ENCODE data around the gene KRTAP12-1. TPM values are rescaled to one million over a fixed set of nuclear protein-coding genes. Genes with fewer than 3 reads are reported as not detected.
"Not testable (repeated sequence)": the region's sequence is repeated elsewhere in the genome, so short reads cannot be mapped to it uniquely, and the experiment has no call there.

KRTAP12-1 gene
- total RNA-seq, 1 experiment from 2014 or later, result not detected

GRCh38 chr21:44695184-44695583 lies 13.2 kb upstream of the KRTAP12-1 start:
- DNase-seq, result no peak
- Mint-ChIP-seq H3K4me3 (ENCODE audit: low read depth, unreplicated experiment) (no peak overlapping the region), H3K4me1 (ENCODE audit: low read depth, unreplicated experiment) (peaks cover 14% of the 10 kb centered on the region), H3K36me3 (ENCODE audit: insufficient read depth, unreplicated experiment) (no peaks in the 10 kb centered on the region), H3K9me3 (ENCODE audit: low read depth, unreplicated experiment) (peaks cover 2% of the 10 kb centered on the region), H3K27ac (ENCODE audit: unreplicated experiment) (no peak overlapping the region), H3K27me3 (ENCODE audit: unreplicated experiment) (peaks cover 88% of the 10 kb centered on the region)
- CTCF ChIA-PET, result no interaction called here
- intact Hi-C loops (cut with micrococcal nuclease; ENCODE audit: unreplicated experiment), result no loop called here
- no peak for TF ChIP-seq CTCF (IDR thresholded peaks at IDR 0.05; ENCODE audit: unreplicated experiment)
- BruUV-seq (replicated peaks), result no TSS peak

GRCh38 chr21:44694776-44695175 lies 12.8 kb upstream of the KRTAP12-1 start:
- peaks cover 14% of the 10 kb centered on the region for H3K4me1 Mint-ChIP-seq (ENCODE audit: low read depth, unreplicated experiment)
- no peaks in the 10 kb centered on the region for H3K36me3 Mint-ChIP-seq (ENCODE audit: insufficient read depth, unreplicated experiment)
- peaks cover 88% of the 10 kb centered on the region for H3K27me3 Mint-ChIP-seq (ENCODE audit: unreplicated experiment)
- no peak overlapping the region for H3K27ac Mint-ChIP-seq (ENCODE audit: unreplicated experiment)
- BruUV-seq (replicated peaks), result no TSS peak
- DNase-seq, result no peak
- no peak overlapping the region for H3K4me3 Mint-ChIP-seq (ENCODE audit: low read depth, unreplicated experiment)
- intact Hi-C loops (cut with micrococcal nuclease; ENCODE audit: unreplicated experiment), result no loop called here
- TF ChIP-seq CTCF (IDR thresholded peaks at IDR 0.05; ENCODE audit: unreplicated experiment), result no peak
- peaks cover 2% of the 10 kb centered on the region for H3K9me3 Mint-ChIP-seq (ENCODE audit: low read depth, unreplicated experiment)
- CTCF ChIA-PET, result interaction anchor here (0.5 kb wide), 1 partner anchor 593 kb away, joined by 4 read pairs; the partner anchor contains the start of gene POFUT2

- Mint-ChIP-seq H3K27ac (ENCODE audit: unreplicated experiment) (no peak overlapping the region), H3K36me3 (ENCODE audit: insufficient read depth, unreplicated experiment) (no peaks in the 10 kb centered on the region), H3K4me3 (ENCODE audit: low read depth, unreplicated experiment) (no peak overlapping the region), H3K27me3 (ENCODE audit: unreplicated experiment) (peaks cover 85% of the 10 kb centered on the region), H3K9me3 (ENCODE audit: low read depth, unreplicated experiment) (peaks cover 2% of the 10 kb centered on the region), H3K4me1 (ENCODE audit: low read depth, unreplicated experiment) (peaks cover 9% of the 10 kb centered on the region)
- CTCF ChIA-PET, result no interaction called here
- TF ChIP-seq CTCF (IDR thresholded peaks at IDR 0.05; ENCODE audit: unreplicated experiment), result no peak
- intact Hi-C loops (cut with micrococcal nuclease; ENCODE audit: unreplicated experiment), result no loop called here
- no TSS peak for BruUV-seq (replicated peaks)
- DNase-seq, result no peak
Observed at GRCh38 chr21:44692798-44693512, 11.0 kb upstream of the KRTAP12-1 start.

GRCh38 chr21:44691686-44692085 lies 9.7 kb upstream of the KRTAP12-1 start:
- Mint-ChIP-seq H3K4me3 (ENCODE audit: low read depth, unreplicated experiment) (no peak overlapping the region), H3K27ac (ENCODE audit: unreplicated experiment) (no peak overlapping the region), H3K9me3 (ENCODE audit: low read depth, unreplicated experiment) (peaks cover 2% of the 10 kb centered on the region), H3K4me1 (ENCODE audit: low read depth, unreplicated experiment) (no peaks in the 10 kb centered on the region), H3K36me3 (ENCODE audit: insufficient read depth, unreplicated experiment) (no peaks in the 10 kb centered on the region), H3K27me3 (ENCODE audit: unreplicated experiment) (peaks cover 85% of the 10 kb centered on the region)
- intact Hi-C loops (cut with micrococcal nuclease; ENCODE audit: unreplicated experiment), result no loop called here
- no peak for DNase-seq
- TF ChIP-seq CTCF (IDR thresholded peaks at IDR 0.05; ENCODE audit: unreplicated experiment), result no peak
- no TSS peak for BruUV-seq (replicated peaks)
- CTCF ChIA-PET, result no interaction called here

- H3K4me1 Mint-ChIP-seq (ENCODE audit: low read depth, unreplicated experiment); H3K27ac Mint-ChIP-seq (ENCODE audit: unreplicated experiment); DNase-seq; H3K4me3 Mint-ChIP-seq (ENCODE audit: low read depth, unreplicated experiment); CTCF ChIA-PET; H3K36me3 Mint-ChIP-seq (ENCODE audit: insufficient read depth, unreplicated experiment); H3K9me3 Mint-ChIP-seq (ENCODE audit: low read depth, unreplicated experiment); intact Hi-C loops (cut with micrococcal nuclease; ENCODE audit: unreplicated experiment); BruUV-seq (replicated peaks): not testable (repeated sequence)
- H3K27me3 Mint-ChIP-seq (ENCODE audit: unreplicated experiment), result peaks cover 85% of the 10 kb centered on the region
Observed at GRCh38 chr21:44689740-44690139, 7.8 kb upstream of the KRTAP12-1 start.

Data from Calu3 (cell line).